GM12878 (cell line): Measurements from ENCODE around the gene NANOGP8.

Source experiments
- EP300 ChIP-seq, 2 experiments: fragments of 150-350 bp in 1 of 2; IDR thresholded peaks; 2 replicates each; pipeline ENCODE4 v1.6.1; 2011 to 2012; ENCODE audit warnings: low read depth in 2 of 2, low read length in 2 of 2, borderline replicate concordance in 1 of 2, improper control_type of control experiment in 1 of 2, inconsistent platforms in 1 of 2; ENCODE audit not compliant: control insufficient read depth in 1 of 2
- EZH2 ChIP-seq: IDR thresholded peaks from 2 replicates; pipeline ENCODE4 v1.6.1; 2012; ENCODE audit warnings: low read depth, mild to moderate bottlenecking, control low read depth, inconsistent platforms, low read length, borderline replicate concordance; ENCODE audit not compliant: control insufficient read depth
- TF ChIP-seq, protein P1 (sequence below): fragments of 450-650 bp; IDR thresholded peaks from 2 replicates; pipeline ENCODE4 v1.6.1; 2017; ENCODE audit warnings: mild to moderate bottlenecking

GRCh38 chr15:35101335-35101734 lies 16.2 kb upstream of the NANOGP8 start:
- TF ChIP-seq, protein P1, sequence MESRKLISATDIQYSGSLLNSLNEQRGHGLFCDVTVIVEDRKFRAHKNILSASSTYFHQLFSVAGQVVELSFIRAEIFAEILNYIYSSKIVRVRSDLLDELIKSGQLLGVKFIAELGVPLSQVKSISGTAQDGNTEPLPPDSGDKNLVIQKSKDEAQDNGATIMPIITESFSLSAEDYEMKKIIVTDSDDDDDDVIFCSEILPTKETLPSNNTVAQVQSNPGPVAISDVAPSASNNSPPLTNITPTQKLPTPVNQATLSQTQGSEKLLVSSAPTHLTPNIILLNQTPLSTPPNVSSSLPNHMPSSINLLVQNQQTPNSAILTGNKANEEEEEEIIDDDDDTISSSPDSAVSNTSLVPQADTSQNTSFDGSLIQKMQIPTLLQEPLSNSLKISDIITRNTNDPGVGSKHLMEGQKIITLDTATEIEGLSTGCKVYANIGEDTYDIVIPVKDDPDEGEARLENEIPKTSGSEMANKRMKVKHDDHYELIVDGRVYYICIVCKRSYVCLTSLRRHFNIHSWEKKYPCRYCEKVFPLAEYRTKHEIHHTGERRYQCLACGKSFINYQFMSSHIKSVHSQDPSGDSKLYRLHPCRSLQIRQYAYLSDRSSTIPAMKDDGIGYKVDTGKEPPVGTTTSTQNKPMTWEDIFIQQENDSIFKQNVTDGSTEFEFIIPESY, result no peak
- TF ChIP-seq EZH2 (no peak), EP300 (IDR thresholded peaks at IDR 0.05; ENCODE audit: borderline replicate concordance in 1 of 2, control insufficient read depth in 1 of 2, low read depth in 2 of 2, low read length in 2 of 2) (no peak)
